PC-9 (cell line): ENCODE data around the gene KLHL40. TPM values are rescaled to one million over a fixed set of nuclear protein-coding genes. Genes with fewer than 3 reads are reported as not detected.

Source experiments
- BruUV-seq: library from RNA; stranded (reverse); fragments of 400-500 nt; replicated peaks from 2 replicates; lab custom pipeline; 2021; lab: Mats Ljungman, UMichigan
- CTCF ChIA-PET: fragments of 300-600 bp; sonication (Branson Sonifier 250); formaldehyde crosslinking; loops from one replicate; lab custom pipeline; 2022; ENCODE audit warnings: antibody characterized with exemption; lab: Charles Lee
- POLR2A ChIA-PET: fragments of 300-600 bp; sonication (Branson Sonifier 250); formaldehyde crosslinking; loops from one replicate; lab custom pipeline; 2022; ENCODE audit warnings: antibody characterized with exemption; ENCODE audit not compliant: unreplicated experiment; lab: Charles Lee
- DNase-seq, 2 experiments: peaks; one replicate each; pipeline versions ENCODE4 v3.0.0 to v3.0.0-alpha.2; 2015 to 2022; ENCODE audit warnings: mixed read lengths in 1 of 2
- H2AFZ ChIP-seq: fragments of 200-600 bp; sonication (generic); 2 replicates; pipeline ENCODE4 v1.8.1; 2017; ENCODE audit warnings: antibody characterized with exemption
- H3F3A ChIP-seq: fragments of 200-600 bp; sonication (generic); 2 replicates; pipeline ENCODE4 v1.8.1; 2017; ENCODE audit warnings: antibody characterized with exemption, mild to moderate bottlenecking, low read depth; ENCODE audit not compliant: insufficient read depth
- H3K27ac ChIP-seq: fragments of 200-600 bp; sonication (generic); 2 replicates; pipeline ENCODE4 v1.6.1; 2016; ENCODE audit warnings: mixed run types
- H3K27me3 ChIP-seq: fragments of 200-600 bp; sonication (generic); 2 replicates; pipeline ENCODE4 v1.6.1; 2016; ENCODE audit warnings: low read depth, mixed run types; ENCODE audit not compliant: insufficient read depth
- H3K36me3 ChIP-seq: fragments of 200-600 bp; sonication (generic); 2 replicates; pipeline ENCODE4 v1.6.1; 2016; ENCODE audit warnings: low read depth, mixed run types
- H3K4me1 ChIP-seq: fragments of 200-600 bp; sonication (generic); replicated peaks from 2 replicates; pipeline ENCODE4 v1.6.1; 2016; ENCODE audit warnings: mixed run types; ENCODE audit not compliant: insufficient read depth
- H3K4me2 ChIP-seq: fragments of 200-600 bp; sonication (generic); 2 replicates; pipeline ENCODE4 v1.6.1; 2017; ENCODE audit warnings: mixed run types
- H3K4me3 ChIP-seq: fragments of 200-600 bp; sonication (generic); 2 replicates; pipeline ENCODE4 v1.6.1; 2016; ENCODE audit warnings: mixed run types
- H3K79me2 ChIP-seq: fragments of 200-600 bp; sonication (generic); 2 replicates; pipeline ENCODE4 v1.6.1; 2017; ENCODE audit warnings: low read depth, mixed run types
- H3K9me2 ChIP-seq: fragments of 200-600 bp; sonication (generic); 2 replicates; pipeline ENCODE4 v1.8.1; 2017; ENCODE audit warnings: mild to moderate bottlenecking; ENCODE audit not compliant: insufficient read depth
- H3K9me3 ChIP-seq: fragments of 200-600 bp; sonication (generic); 2 replicates; pipeline ENCODE4 v1.8.1; 2016; ENCODE audit warnings: low read depth; ENCODE audit not compliant: insufficient read depth
- H4K20me1 ChIP-seq: fragments of 200-600 bp; sonication (generic); 2 replicates; pipeline ENCODE4 v1.8.1; 2017; ENCODE audit not compliant: insufficient read depth
- CTCF ChIP-seq: fragments of 200-600 bp; sonication (generic); conservative IDR thresholded peaks from 2 replicates; pipeline ENCODE4 v1.6.1; 2017; ENCODE audit warnings: mixed run types, antibody characterized with exemption, mild to moderate bottlenecking, moderate library complexity
- EZH2 ChIP-seq: fragments of 200-600 bp; sonication (generic); IDR thresholded peaks from 2 replicates; pipeline ENCODE4 v1.8.0; 2017; ENCODE audit warnings: antibody characterized with exemption, low read depth
- intact Hi-C: fragments of 100-400 bp; cut with micrococcal nuclease; formaldehyde crosslinking; loops from one replicate; pipeline ENCODE4 v1.10.0; 2022; ENCODE audit not compliant: unreplicated experiment
- total RNA-seq: library from RNA; stranded (reverse); gene quantifications from 2 replicates; pipeline ENCODE4 v1.2.3, GENCODE V29; 2021

The KLHL40 gene
- total RNA-seq, 1 experiment from 2014 or later: not detected

- Histone ChIP-seq H3K27me3 (no peaks in the 10 kb centered on the region), H3K9me3 (no peaks in the 10 kb centered on the region), H3K4me2 (no peak overlapping the region), H3K27ac (no peak overlapping the region), H3K36me3 (peaks cover 9% of the 10 kb centered on the region; the same call in 1 of the 2 replicates), H3K4me3 (no peak overlapping the region), H4K20me1 (no peaks in the 10 kb centered on the region), H3F3A (peaks cover 18% of the 10 kb centered on the region; the same call in 1 of the 2 replicates), H2AFZ (no peak overlapping the region), H3K4me1 (peaks cover 23% of the 10 kb centered on the region), H3K79me2 (no peaks in the 10 kb centered on the region), H3K9me2 (no peaks in the 10 kb centered on the region)
- TF ChIP-seq CTCF (no peak), EZH2 (no peak)
- CTCF ChIA-PET: interaction anchor here (0.6 kb wide), 1 partner anchor 554 kb away, joined by 3 read pairs; no protein-coding TSS in a partner anchor
- BruUV-seq: no TSS peak
- no peak for DNase-seq
- intact Hi-C loops: no loop called here
- POLR2A ChIA-PET: no interaction called here
These were observed 37.4 kb upstream of the KLHL40 start for GRCh38 chr3:42647821-42648459.

- H4K20me1 ChIP-seq: no peaks in the 10 kb centered on the region
- no peak overlapping the region for H2AFZ ChIP-seq
- intact Hi-C loops: no loop called here
- no peak for DNase-seq
- peaks cover 33% of the 10 kb centered on the region for H3K4me1 ChIP-seq
- CTCF ChIA-PET: no interaction called here
- no TSS peak for BruUV-seq
- TF ChIP-seq EZH2 (no peak), CTCF (no peak)
- no peaks in the 10 kb centered on the region for H3K9me3 ChIP-seq
- H3K36me3 ChIP-seq: 0 out of 2 replicates have a peak, but pooled peaks cover under 1% of the 10 kb centered on the region
- no peaks in the 10 kb centered on the region for H3K79me2 ChIP-seq
- no peaks in the 10 kb centered on the region for H3K9me2 ChIP-seq
- peaks cover 21% of the 10 kb centered on the region; the same call in 1 of the 2 replicates for H3F3A ChIP-seq
- H3K4me2 ChIP-seq: no peak overlapping the region
- no peak overlapping the region for H3K4me3 ChIP-seq
- H3K27me3 ChIP-seq: no peaks in the 10 kb centered on the region
- H3K27ac ChIP-seq: no peak overlapping the region
- POLR2A ChIA-PET: no interaction called here
These were observed 36.3 kb upstream of the KLHL40 start for GRCh38 chr3:42649006-42649405.

GRCh38 chr3:42649783-42650182 is 35.6 kb upstream of the KLHL40 start:
- ChIA-PET POLR2A (interaction anchor here (0.7 kb wide), 1 partner anchor 33 kb away, joined by 3 read pairs; no protein-coding TSS in a partner anchor), CTCF (no interaction called here)
- H3K4me1 ChIP-seq: peaks cover 33% of the 10 kb centered on the region
- no TSS peak for BruUV-seq
- intact Hi-C loops: no loop called here
- H3K27me3 ChIP-seq: no peaks in the 10 kb centered on the region
- H2AFZ ChIP-seq: no peak overlapping the region
- no peaks in the 10 kb centered on the region for H3K79me2 ChIP-seq
- no peaks in the 10 kb centered on the region for H3K9me3 ChIP-seq
- TF ChIP-seq CTCF: no peak
- TF ChIP-seq EZH2: no peak
- DNase-seq: no peak
- H3K4me3 ChIP-seq: no peak overlapping the region
- H3K36me3 ChIP-seq: no peaks in the 10 kb centered on the region
- no peaks in the 10 kb centered on the region for H3K9me2 ChIP-seq
- no peak overlapping the region for H3K4me2 ChIP-seq
- no peak overlapping the region for H3K27ac ChIP-seq
- peaks cover 21% of the 10 kb centered on the region; the same call in 1 of the 2 replicates for H3F3A ChIP-seq
- H4K20me1 ChIP-seq: no peaks in the 10 kb centered on the region
